Measurements from ENCODE around the gene CLEC10A.
"Not testable (repeated sequence)": the region's sequence is repeated elsewhere in the genome, so short reads cannot be mapped to it uniquely, and the experiment has no call there.

Gene CLEC10A

DNA sequence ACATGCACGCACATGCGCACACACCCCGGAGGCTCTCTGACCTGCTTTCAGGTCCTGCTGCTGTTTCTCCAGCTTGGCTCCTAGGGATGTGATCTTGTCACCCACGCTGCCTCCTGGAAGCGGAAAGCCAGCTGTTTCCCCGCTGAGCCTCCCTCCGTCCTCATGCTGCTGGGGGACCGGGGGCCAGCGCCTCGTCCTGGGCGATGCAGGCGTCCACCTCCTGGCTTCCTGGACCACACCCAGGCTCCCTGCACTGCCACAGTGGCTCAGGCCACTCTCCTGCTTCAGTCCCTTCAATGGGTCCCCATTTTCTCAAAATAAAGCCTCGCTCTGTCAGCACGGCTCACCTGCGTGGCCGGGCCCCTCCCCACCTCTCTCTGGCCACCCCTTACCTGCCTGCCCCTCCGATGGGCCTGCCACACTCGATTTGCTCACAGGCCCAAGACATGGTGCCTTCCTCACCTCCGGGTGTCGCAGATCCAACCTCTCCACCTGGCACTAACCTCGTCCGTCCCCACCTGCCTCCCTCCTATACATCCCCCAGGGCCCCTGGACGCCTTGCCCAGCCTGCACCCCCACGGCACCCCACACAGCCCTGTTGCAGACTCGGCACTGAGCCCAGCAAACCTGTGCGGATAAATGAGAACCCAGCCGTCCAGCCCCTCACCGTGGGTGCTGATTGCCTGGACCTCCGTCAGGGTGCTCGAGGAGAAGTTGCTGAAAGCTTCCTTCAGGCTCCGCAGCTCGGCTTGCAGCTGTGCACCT lies 27.9 kb upstream of the CLEC10A start:
- no peak for DNase-seq

- no peak for DNase-seq
These were observed 27.1 kb upstream of the CLEC10A start for GRCh38 chr17:7107012-7107754.

DNA sequence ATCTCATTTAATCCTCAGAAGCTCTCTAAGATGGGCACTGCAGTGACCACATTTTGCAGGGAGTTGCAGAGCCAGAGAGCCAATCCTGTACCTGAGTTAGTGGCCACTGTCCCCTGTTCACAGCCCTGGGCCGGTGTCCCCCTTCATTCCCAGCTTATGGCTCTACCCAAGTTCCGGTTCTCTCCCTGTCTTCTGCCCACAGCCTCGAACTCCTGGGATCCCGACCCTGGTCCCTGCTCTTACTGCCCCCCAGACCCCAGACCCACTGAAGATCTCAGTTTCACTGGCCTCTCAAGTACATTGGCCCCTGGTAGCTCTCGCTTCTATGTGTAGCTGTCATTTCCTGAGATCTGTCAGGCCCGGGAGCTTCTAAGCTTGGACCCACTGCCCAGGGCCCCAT lies 22.4 kb upstream of the CLEC10A start:
- DNase-seq: no peak

DNA sequence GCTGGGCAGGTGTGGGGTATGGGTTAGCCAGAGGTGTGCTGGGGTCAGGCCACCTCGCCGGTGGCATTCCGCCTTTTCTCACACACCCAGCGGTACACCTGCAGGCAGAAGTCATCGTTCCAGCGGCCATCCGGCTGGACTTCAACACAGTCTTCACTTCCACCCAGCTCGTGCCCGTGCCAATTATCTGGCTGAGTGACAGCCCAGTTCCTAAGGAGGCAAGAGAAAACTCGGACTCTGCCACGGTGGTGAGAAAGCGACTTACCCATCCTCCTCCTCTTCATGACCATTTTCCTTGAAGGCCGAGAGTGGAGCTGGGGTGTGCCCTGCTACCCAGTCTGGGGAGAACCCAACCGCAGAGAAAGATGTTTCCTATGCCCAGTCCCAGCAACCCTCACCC lies 21.5 kb upstream of the CLEC10A start:
- no peak for DNase-seq

- not testable (repeated sequence) for DNase-seq
These were observed 20.8 kb upstream of the CLEC10A start for GRCh38 chr17:7100641-7101379.

- no peak for DNase-seq
These were observed 18.9 kb upstream of the CLEC10A start for GRCh38 chr17:7098802-7099459.

DNA sequence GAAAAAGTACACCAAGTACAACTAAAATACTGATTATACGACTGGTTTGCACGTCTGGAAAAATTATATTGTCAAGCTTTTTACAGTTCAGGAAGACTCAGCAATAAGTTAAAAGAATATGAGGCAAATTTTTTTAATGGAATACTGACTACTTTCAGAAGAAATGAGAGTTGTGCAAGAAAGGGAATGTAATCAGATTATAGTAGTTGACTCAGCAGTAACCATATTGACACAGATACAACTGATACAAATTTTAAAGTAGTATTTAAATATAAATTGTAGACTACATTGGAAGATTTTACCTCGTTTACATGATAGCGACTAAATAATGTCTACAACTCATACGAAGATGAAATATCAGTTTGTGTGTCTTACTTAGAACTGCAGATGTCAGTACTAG lies 17.9 kb upstream of the CLEC10A start:
- no peak for DNase-seq

- no peak for DNase-seq
These were observed 15.6 kb upstream of the CLEC10A start for GRCh38 chr17:7095625-7096024.

GRCh38 chr17:7094652-7095019 lies 14.6 kb upstream of the CLEC10A start:
- DNase-seq: no peak

- DNase-seq: not testable (repeated sequence)
These were observed 11.4 kb upstream of the CLEC10A start for GRCh38 chr17:7091311-7092005.

DNA sequence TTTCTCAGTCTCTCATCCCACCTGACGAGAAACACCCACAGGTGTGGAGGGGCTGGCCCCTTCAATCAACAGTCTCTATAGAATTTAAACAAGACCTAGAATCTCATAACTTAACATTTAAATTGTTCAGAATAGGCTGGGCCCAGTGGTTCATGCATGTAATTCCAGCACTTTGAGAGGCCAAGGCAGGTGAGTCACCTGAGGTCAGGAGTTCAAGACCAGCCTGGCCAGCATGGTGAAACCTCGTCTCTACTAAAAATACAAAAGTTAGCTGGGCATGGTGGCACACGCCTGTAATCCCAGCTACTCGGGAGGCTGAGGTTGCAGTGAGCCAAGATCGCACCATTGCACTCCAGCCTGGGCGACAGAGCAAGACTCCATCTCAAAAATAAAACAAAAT lies 9.5 kb upstream of the CLEC10A start:
- DNase-seq: not testable (repeated sequence)

DNA sequence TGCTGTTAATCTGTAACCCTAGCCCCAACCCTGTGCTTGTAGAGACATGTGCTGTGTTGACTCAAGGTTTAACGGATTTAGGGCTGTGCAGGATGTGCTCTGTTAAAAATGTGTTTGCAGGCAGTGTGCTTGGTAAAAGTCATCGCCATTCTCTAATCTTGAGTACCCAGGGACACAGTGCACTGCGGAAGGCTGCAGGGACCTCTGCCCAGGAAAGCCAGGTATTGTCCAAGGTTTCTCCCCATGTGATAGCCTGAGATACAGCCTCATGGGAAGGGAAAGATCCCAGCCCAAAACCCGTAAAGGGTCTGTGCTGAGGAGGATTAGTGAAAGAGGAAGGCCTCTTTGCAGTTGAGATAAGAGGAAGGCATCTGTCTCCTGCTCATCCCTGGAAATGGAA lies 8.4 kb upstream of the CLEC10A start:
- not testable (repeated sequence) for DNase-seq

DNA sequence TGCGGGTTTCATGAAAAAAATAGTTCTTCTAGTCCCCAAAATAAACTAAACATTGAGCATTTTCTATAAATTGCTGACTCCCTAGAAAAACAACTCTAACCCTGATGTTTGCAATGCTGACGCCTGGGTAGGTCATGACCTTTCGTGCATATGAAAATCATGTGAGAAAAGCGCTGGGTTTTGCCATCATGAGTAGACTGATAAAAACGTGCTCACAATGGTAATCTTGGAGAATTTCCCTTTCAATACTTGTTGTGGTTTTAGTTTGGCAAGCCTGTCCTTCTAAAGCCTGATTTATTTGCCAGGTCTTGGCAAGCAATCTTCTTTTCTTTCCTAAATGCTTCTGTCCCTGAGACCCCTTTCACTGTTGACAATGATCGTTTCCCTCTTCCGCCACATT lies 4.0 kb upstream of the CLEC10A start:
- DNase-seq: no peak

GRCh38 chr17:7083592-7083991 lies 3.5 kb upstream of the CLEC10A start:
- no peak for DNase-seq

DNA sequence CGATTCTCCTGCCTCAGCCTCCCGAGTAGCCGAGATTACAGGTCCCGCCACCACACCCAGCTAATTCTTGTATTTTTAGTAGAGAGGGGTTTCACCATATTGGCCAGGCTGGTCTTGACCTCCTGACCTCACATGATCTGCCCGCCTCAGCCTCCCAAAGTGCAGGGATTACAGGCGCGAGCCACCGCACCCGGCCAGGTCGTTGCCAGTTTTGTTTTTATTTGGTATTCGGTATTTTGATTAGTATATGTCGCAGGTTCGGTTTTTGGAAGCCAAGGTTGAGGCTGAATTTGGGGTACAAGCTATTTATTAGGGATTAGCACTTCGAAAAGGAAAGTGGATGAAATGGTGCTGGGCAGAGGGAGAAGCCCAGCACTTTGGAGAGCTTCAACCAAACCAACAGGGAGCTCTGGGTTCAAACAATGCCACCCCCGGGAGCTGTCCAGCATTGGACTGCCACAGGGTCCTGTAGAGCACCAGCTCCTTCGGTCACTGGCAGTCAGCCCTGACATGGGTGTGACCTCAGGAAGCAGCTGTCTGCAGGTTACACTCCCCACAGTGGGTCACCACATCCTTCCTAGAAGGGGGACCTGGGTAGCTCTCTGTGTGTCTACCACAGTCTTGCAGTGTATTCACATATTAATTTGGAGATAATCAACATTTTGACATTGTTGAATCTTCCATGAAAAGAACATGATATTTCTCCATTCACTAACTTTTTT lies 1.5 kb upstream of the CLEC10A start:
- DNase-seq: no peak

DNA sequence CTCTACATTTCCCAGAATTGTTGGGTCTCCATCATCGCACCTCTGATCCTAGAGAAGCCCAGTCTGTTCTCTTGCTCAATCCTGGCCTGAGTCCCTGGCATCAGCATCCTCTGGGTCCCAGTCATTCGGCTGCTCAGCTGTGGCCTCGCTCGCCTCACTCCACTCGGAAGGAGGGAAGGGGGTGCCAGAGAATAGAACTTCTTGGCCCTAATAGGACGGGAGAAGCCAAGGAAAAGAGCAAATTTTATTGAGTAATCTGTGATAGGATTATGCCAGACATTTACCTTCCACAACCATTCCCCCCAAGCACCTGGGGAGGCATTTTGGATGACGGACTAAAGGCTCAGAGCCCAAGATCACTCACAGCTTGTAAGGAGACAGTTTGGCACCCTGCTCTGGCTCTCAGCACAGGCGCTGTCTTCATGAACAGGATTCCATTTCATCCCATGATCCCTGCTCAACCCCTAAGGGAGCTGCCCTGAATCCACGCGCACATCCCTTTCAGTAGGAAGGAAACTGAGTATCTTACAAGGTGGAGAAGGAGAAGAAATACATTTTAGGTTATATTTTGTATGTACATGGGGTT lies 498 bp upstream of the CLEC10A start:
- DNase-seq: no peak

- no peak for DNase-seq
These were observed 1.3 kb downstream of the CLEC10A start for GRCh38 chr17:7078711-7079110.

DNA sequence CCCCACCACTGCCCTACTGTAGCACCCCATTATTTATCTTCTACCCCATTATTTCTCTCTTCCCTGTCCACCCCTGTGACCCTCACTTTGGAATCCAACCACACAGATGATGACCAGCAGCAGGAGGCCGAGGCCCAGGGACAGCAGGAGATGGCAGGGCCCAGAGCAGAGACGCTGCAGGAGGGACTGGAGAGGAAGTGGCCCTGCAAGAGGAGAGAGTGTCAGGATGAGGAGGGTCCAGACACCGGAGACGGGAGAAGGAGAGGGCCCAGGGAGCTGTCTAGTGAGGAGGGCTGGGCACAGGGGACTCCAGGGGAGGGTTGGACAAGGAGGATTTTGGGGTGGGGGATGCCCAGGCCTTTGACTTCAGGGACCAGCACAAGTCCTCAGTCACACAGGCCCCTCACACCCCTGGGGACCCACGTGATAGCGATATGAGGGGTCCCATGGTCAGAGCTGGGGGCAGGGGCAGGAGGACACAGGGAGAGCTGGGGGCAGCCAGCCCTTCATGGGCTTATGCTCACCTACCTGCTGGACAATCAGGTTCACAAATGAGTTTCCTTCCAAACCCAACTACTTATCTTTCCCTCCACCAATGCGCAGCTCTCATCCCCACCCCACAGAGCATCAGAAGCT lies 2.0 kb downstream of the CLEC10A start:
- DNase-seq: no peak

DNA sequence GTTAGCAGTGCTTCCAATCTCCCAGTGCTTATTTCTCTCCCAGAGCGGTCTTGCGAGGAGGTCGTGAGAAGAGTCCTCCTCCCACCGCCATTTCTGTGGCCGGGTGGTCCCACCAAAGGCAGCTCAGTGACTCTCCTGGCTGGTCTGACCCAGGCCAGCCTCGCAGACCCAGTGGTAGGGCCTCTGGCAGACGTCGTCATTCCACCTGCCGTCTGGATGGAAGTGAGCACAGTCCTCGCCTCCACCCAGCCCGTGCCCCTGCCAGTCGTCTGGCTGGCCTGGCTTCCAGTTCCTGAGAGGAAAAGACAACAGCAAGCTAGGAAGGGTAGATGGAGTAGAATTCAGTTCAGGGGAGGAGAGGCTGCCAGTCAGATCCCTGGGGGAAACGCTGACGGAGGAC lies 5.1 kb downstream of the CLEC10A start:
- DNase-seq: no peak

DNA sequence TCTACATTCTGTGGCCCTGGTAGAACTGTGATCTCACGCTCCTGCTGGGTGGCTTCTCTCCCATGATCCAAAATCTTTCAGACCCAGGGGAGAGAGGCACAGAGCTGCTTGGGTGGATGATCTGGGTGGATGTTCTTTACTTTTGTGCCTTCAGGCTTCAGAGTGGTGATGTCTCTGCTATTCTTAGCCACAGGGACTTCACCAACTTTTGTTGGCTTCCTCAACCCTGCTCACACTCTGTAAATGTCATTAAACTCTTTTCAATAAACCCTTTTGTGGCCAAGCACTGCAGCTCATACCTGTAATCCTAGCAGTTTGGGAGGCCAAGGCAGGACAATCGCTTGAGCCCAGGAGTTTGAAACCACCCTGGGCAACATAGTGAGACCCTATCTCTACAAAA lies 7.6 kb downstream of the CLEC10A start:
- DNase-seq: no peak

GRCh38 chr17:7070712-7071111 lies 9.3 kb downstream of the CLEC10A start:
- DNase-seq: no peak
